Spinal cord (tissue), 10 donors: ENCODE results near the gene GRK5. TPM values are rescaled to one million over a fixed set of nuclear protein-coding genes. Genes with fewer than 3 reads are reported as not detected.
"Not testable (repeated sequence)": the region's sequence is repeated elsewhere in the genome, so short reads cannot be mapped to it uniquely, and the experiment has no call there.

Experiments
- DNase-seq, 6 donors: peaks; one replicate each; pipeline versions ENCODE4 v3.0.0 to v3.0.0-alpha.2; 2013 to 2015; ENCODE audit warnings: low spot score in 6 of 6, low read depth in 4 of 6
- H3K27ac ChIP-seq: one replicate; pipeline ENCODE4 v1.5.1; 2013; ENCODE audit warnings: low read depth, low read length, control low read depth
- H3K27me3 ChIP-seq: one replicate; pipeline ENCODE4 v1.6.1; 2013; ENCODE audit warnings: low read length; ENCODE audit not compliant: control insufficient read depth, insufficient read depth
- H3K36me3 ChIP-seq: one replicate; pipeline ENCODE4 v1.6.1; 2013; ENCODE audit warnings: low read length; ENCODE audit not compliant: control insufficient read depth, insufficient read depth
- H3K4me1 ChIP-seq: one replicate; pipeline ENCODE4 v1.6.1; 2013; ENCODE audit warnings: low read length; ENCODE audit not compliant: control insufficient read depth, insufficient read depth
- H3K4me3 ChIP-seq: one replicate; pipeline ENCODE4 v1.5.1; 2013; ENCODE audit warnings: low read depth, low read length, control low read depth
- H3K9me3 ChIP-seq: one replicate; pipeline ENCODE4 v1.6.1; 2013; ENCODE audit warnings: low read length; ENCODE audit not compliant: control insufficient read depth, insufficient read depth
- WGBS: methylation state at CpG from one replicate; pipeline ENCODE4 v1.1.5; 2013; ENCODE audit warnings: missing lambda C conversion rate; ENCODE audit not compliant: insufficient coverage; 5-methylcytosine and 5-hydroxymethylcytosine counted together
- polyA plus RNA-seq, 2 donors: library from polyadenylated mRNA; unstranded; fragments of 120-200 nt; gene quantifications; one replicate each; pipeline ENCODE4 v1.2.1, GENCODE V29; 2013; ENCODE audit not compliant: insufficient read length in 2 of 2
- total RNA-seq, 2 donors: library from RNA; depleted of rRNA in 1 of 2; stranded (reverse); fragments of 120-200 nt in 1 of 2; fragments of >200 nt in 1 of 2; gene quantifications; one replicate each; pipeline versions ENCODE4 v1.2.3 to v1.2.4, GENCODE V29; 2013 to 2014
- donor health status: healthy.

The GRK5 gene
- total and polyA plus RNA-seq, 4 donors = 15.6 to 29.5 (median 25.6) TPM

DNA sequence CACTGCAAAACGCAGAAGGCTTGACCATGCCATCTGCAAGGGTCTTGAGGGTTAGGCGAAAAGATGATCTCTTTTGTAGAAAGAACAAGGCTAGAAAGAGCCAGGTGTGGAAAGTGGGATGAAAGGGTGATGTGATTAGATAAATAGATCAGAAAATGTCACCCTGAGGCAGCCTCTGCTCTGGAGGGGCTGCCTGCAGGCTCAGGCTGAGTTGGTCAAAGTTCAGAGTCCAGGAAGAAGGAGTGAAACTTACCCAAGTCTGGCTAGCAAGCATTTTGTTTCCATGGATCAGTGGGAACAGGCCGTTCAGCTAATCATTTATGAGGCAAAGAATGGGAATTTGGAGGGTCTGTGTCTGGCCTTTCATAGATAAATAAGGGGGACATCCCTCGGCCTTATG lies 255.4 kb downstream of the GRK5 start:
- H3K4me1 ChIP-seq = no peaks in the 10 kb centered on the region
- H3K27me3 ChIP-seq = no peaks in the 10 kb centered on the region
- DNase-seq = no peak
- H3K9me3 ChIP-seq = no peaks in the 10 kb centered on the region
- no peak overlapping the region for H3K27ac ChIP-seq
- H3K4me3 ChIP-seq = no peak overlapping the region
- 93% methylated on average over 2 of the region's 4 CpGs for WGBS
- H3K36me3 ChIP-seq = peaks cover 7% of the 10 kb centered on the region

DNA sequence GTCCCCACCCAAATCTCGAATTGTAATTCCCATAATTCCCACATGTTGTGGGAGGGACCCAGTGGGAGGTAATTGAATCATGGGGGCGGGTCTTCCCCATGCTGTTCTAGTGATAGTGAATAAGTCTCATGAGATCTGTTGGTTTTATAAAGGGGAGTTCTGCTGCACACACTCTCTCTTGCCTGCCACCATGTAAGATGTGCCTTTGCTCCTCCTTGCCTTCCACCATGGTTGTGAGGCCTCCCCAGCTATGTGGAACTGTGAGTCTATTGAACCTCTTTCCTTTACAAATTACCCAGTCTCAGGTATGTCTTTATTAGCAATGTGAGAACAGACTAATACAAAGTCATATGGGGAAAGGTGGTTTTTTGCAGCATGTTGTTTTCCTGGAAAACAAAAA lies 255.8 kb downstream of the GRK5 start:
- WGBS = no CpG with 5 or more reads among the region's 2 CpGs
- not testable (repeated sequence) for H3K4me1 ChIP-seq, H3K36me3 ChIP-seq, H3K9me3 ChIP-seq, H3K27ac ChIP-seq, DNase-seq, H3K4me3 ChIP-seq, H3K27me3 ChIP-seq

DNA sequence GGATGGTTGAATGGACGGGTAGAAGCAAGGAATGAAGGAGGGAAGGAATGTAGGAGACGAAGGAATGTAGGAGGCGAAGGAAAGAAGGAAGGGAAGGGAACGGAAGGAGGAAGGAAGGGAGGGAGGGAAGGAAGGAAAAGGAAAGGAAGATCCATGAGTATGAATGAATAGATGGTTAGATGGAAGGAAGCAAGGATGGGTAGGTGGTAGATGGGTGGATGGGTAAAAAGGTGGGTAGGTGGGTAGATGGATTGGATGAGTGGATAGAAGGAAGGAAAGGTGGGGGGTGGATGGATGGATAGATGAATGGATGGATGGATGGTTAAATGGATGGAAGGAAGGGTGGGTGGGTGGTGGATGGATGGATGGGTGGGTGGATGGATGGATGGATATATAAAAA lies 257.7 kb downstream of the GRK5 start:
- Histone ChIP-seq H3K9me3 (no peaks in the 10 kb centered on the region), H3K4me1 (no peaks in the 10 kb centered on the region), H3K27me3 (no peaks in the 10 kb centered on the region), H3K36me3 (no peaks in the 10 kb centered on the region), H3K27ac (no peak overlapping the region), H3K4me3 (no peak overlapping the region)
- no peak for DNase-seq
- WGBS = 93% methylated on average over 4 of the region's 4 CpGs

DNA sequence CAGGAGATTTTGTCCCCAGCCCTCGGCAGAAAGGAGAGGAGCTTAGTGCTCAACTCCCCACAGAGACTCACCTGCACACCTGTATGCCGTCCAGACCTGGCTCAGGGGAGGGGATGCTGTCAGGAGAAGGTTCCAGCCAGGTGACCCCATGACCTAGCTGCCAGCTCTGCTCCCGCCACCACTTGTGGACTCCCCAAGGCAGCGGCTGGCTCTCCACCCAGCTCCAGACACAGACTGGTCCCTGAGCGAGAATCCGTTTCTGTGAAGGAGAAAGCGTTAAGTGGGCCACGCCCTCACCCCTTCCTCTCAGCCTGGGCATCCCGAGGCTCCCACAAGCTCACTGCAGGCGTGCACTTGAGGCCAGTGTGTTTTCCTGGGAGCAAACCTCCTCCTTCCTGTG lies 258.7 kb downstream of the GRK5 start:
- no peak for DNase-seq
- Histone ChIP-seq H3K27ac (no peak overlapping the region), H3K4me1 (no peaks in the 10 kb centered on the region), H3K9me3 (no peaks in the 10 kb centered on the region), H3K36me3 (no peaks in the 10 kb centered on the region), H3K4me3 (no peak overlapping the region), H3K27me3 (no peaks in the 10 kb centered on the region)
- 68% methylated on average over 9 of the region's 10 CpGs for WGBS

DNA sequence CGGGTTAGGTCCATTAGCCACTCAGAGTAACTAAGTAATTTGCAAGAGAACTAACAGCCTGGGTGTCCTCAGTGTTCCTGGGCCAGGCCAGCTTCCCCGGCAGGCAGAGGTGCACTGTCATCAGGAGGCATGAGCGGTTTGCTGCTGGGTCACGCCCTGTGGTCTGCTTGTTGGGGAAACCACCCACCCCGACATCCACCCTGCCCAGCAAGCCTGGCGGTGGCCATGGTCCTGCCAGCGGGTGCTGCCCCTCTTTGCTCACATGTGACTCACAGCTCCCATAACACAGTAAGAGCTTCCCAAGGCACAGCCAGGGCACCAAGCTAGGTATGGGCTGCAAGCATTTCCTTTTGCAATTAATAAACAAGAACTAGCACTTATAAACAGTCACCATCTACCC lies 259.3 kb downstream of the GRK5 start:
- 69% methylated on average over 7 of the region's 7 CpGs for WGBS
- Histone ChIP-seq H3K4me1 (no peaks in the 10 kb centered on the region), H3K9me3 (no peaks in the 10 kb centered on the region), H3K27me3 (no peaks in the 10 kb centered on the region), H3K27ac (no peak overlapping the region), H3K36me3 (no peaks in the 10 kb centered on the region), H3K4me3 (no peak overlapping the region)
- DNase-seq = no peak

DNA sequence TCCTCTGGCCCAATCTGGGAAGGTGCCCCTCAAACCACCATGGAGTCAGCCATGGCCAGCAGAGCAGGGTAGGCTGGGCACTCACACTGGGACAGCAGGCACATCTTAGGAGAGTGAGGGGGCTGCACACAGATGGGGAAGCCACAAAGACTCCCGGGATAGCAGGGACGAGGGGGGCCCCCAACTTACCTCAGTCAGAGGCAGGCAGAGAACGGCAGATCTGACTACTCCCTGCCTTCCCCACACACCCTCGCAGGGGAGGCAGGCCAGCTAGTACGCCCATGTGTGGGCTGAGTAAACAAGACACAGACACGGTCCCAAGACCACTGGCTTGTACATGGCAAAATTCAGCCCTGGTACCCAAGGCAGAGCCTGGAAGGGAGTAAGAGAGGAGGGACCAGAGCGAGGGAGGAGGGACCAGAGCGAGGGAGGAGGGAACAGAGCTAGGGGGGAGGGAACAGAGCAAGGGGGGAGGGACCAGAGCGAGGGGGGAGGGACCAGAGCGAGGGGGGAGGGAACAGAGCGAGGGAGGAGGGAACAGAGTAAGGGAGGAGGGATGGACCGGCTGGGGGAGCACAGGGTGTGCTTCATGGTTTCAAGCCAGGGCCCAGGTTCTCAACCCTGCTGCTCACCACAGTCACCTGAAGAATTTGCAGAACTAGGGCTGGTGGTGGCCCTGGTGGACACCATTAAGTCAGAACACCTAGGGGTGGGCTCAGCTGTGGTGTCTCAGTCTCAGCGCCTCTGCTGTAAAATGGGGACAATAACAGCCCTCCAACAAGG lies 261.4 kb downstream of the GRK5 start:
- no peaks in the 10 kb centered on the region for H3K9me3 ChIP-seq
- H3K27ac ChIP-seq = no peak overlapping the region
- no peaks in the 10 kb centered on the region for H3K4me1 ChIP-seq
- no peak overlapping the region for H3K4me3 ChIP-seq
- no peaks in the 10 kb centered on the region for H3K27me3 ChIP-seq
- WGBS = 75% methylated on average over 4 of the region's 13 CpGs
- H3K36me3 ChIP-seq = no peaks in the 10 kb centered on the region
- no peak for DNase-seq

DNA sequence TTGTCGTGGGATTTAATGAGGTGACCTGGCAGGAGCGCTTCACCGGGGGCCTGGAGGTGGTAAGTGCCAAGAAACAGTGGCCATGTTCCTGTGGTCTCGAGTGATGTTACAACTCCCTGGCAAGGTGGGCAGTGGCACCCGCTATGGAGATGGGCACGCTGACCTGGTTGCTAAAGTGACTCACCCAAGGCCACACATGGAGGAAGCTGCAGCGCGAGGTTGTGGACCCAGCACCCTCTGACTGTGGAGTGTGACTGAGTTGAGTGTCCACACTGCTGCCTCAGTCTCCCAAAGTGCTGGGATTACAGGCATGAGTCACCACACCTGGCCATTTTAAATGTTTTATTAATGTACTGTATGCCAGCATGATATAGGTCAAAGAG lies 261.9 kb downstream of the GRK5 start:
- H3K27ac ChIP-seq = no peak overlapping the region
- H3K4me1 ChIP-seq = no peaks in the 10 kb centered on the region
- no peak overlapping the region for H3K4me3 ChIP-seq
- DNase-seq = no peak
- 94% methylated on average over 8 of the region's 8 CpGs for WGBS
- no peaks in the 10 kb centered on the region for H3K36me3 ChIP-seq
- no peaks in the 10 kb centered on the region for H3K9me3 ChIP-seq
- H3K27me3 ChIP-seq = no peaks in the 10 kb centered on the region

DNA sequence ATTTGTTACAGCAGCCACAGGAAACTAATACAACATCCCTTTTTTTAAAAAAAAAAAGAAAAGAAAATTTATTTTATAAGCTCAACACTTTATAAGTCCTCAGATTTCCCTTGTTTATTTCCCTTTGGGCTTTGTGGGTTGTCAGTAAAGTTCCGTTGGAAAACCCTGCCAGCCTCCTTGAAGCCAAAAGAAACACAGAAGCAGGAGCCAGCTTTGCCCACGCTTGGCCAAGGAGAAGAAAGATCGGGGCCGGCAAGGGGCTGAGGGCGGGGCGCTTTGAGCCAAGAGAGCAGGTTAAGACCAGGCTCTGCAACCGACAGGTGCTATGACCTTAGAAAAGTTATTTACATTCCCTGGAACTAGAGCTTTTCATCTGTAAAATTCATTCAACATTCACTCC lies 262.5 kb downstream of the GRK5 start:
- 79% methylated on average over 6 of the region's 7 CpGs for WGBS
- no peak for DNase-seq
- no peaks in the 10 kb centered on the region for H3K4me1 ChIP-seq
- H3K4me3 ChIP-seq = no peak overlapping the region
- no peaks in the 10 kb centered on the region for H3K9me3 ChIP-seq
- H3K27ac ChIP-seq = no peak overlapping the region
- no peaks in the 10 kb centered on the region for H3K36me3 ChIP-seq
- H3K27me3 ChIP-seq = no peaks in the 10 kb centered on the region

DNA sequence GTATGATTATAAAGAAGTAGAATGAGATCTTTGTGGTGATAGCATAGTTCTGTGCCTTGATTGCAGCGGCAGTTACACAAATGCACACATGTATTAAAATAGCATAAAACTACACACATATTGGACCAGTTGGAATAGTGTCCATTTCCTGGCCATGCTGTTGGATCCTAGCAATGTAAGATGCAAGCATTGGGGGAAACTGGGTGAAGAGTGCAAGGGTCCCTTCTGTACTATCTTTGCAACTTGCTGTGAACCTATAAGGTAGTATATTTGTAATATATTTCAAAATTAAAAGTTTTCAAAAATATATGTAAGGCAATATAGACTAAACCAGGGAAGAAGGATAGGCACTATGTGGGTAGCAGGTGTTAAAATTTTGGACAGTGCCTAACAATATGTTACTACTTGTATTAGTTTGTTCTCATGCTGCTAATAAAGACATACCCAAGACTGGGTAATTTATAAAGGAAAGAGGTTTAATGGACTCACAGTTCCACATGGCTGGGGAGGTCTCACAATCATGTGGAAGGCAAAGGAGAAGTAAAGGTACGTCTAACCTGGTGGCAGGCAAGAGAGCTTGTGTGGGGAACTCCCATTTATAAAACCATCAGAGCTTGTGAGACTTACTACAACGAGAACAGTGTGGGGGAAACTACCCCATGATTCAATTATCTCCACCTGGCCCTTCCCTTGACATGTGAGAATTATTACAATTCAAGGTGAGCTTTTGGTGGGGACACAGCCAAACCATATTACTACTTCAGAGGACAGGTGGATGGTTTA lies 263.7 kb downstream of the GRK5 start:
- Histone ChIP-seq H3K27ac (no peak overlapping the region), H3K27me3 (no peaks in the 10 kb centered on the region), H3K4me3 (no peak overlapping the region), H3K36me3 (no peaks in the 10 kb centered on the region), H3K9me3 (no peaks in the 10 kb centered on the region), H3K4me1 (no peaks in the 10 kb centered on the region)
- no CpG with 5 or more reads among the region's 3 CpGs for WGBS
- no peak for DNase-seq

DNA sequence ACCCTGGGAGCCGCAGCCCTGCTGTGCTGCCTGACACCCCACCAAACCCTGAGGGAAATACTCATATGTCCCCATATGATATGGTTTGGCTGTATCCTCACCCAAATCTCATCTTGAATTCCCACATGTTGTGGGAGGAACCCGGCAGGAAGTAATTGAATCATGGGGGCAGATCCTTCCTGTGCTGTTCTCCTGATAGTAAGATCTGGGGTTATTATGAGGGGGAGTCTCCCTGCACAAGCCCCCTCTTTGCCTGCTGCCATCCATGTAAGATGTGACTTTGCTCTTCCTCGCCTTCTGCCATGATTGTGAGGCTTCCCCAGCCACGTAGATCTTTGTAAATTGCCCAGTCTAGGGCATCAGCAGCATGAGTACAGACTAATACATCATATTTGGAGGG lies 266.4 kb downstream of the GRK5 start:
- Histone ChIP-seq H3K4me1 (peaks cover 3% of the 10 kb centered on the region), H3K27me3 (peaks cover 16% of the 10 kb centered on the region), H3K36me3 (no peaks in the 10 kb centered on the region), H3K9me3 (no peaks in the 10 kb centered on the region), H3K27ac (no peak overlapping the region), H3K4me3 (no peak overlapping the region)
- 93% methylated on average over 3 of the region's 4 CpGs for WGBS
- no peak for DNase-seq
